LNCAP (cell line): ENCODE data around the gene UNC5C.

Source experiments
- CTCF ChIP-seq: fragments of 450-650 bp; IDR thresholded peaks from 2 replicates; pipeline ENCODE4 v1.5.1; 2017; ENCODE audit warnings: mild to moderate bottlenecking

Gene UNC5C

GRCh38 chr4:95446173-95446572 is 102.6 kb downstream of the UNC5C start:
- TF ChIP-seq CTCF: no peak

GRCh38 chr4:95445251-95445650 is 103.5 kb downstream of the UNC5C start:
- TF ChIP-seq CTCF: no peak

- TF ChIP-seq CTCF: no peak
These were observed 104.0 kb downstream of the UNC5C start for GRCh38 chr4:95444812-95445211.

- TF ChIP-seq CTCF: no peak
These were observed 108.9 kb downstream of the UNC5C start for GRCh38 chr4:95439896-95440295.

- no peak for TF ChIP-seq CTCF
These were observed 109.7 kb downstream of the UNC5C start for GRCh38 chr4:95439071-95439470.

GRCh38 chr4:95432466-95432865 is 116.3 kb downstream of the UNC5C start:
- TF ChIP-seq CTCF: no peak

GRCh38 chr4:95431678-95432077 is 117.1 kb downstream of the UNC5C start:
- TF ChIP-seq CTCF: no peak

GRCh38 chr4:95429416-95429815 is 119.4 kb downstream of the UNC5C start:
- TF ChIP-seq CTCF: no peak
